ENCODE data around the gene ZDHHC24.
"Not testable (repeated sequence)": the region's sequence is repeated elsewhere in the genome, so short reads cannot be mapped to it uniquely, and the experiment has no call there.

Gene ZDHHC24, protein sequence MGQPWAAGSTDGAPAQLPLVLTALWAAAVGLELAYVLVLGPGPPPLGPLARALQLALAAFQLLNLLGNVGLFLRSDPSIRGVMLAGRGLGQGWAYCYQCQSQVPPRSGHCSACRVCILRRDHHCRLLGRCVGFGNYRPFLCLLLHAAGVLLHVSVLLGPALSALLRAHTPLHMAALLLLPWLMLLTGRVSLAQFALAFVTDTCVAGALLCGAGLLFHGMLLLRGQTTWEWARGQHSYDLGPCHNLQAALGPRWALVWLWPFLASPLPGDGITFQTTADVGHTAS

DNA sequence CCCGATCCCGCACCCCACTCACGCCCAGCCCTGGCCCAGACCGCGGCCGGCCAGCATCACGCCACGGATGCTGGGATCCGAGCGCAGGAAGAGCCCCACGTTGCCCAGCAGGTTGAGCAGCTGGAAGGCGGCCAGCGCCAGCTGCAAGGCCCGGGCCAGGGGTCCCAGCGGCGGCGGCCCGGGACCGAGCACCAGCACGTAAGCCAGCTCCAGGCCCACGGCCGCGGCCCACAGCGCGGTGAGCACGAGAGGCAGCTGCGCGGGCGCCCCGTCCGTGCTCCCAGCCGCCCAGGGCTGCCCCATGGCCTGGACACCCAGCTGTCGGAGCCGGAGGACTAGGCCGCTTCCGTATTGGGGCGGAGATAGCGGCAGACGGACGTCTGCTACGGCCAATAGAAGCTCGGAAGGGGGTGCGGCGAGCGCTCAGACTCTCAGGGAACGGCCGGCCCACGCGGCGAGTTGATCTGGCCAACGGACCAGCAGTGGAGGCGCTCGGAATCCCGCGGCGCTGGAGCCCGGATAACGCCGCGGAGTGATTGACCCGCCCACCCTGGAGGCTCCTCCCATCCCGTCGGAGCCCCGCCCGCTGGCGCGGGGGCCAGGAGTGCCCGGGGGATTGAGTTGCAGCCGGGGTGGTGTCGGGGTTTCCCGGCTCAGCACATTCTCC lies at the start of gene ZDHHC24:
Gene ZDHHC24 (minus strand): TSS at position 348 of the 667 bp plus-strand sequence. CDS start 45 bp downstream, at position 303.
- DNase-seq (ENCODE audit: low read depth in 2 of 2) = peak; percentile 86 to 94

DNA sequence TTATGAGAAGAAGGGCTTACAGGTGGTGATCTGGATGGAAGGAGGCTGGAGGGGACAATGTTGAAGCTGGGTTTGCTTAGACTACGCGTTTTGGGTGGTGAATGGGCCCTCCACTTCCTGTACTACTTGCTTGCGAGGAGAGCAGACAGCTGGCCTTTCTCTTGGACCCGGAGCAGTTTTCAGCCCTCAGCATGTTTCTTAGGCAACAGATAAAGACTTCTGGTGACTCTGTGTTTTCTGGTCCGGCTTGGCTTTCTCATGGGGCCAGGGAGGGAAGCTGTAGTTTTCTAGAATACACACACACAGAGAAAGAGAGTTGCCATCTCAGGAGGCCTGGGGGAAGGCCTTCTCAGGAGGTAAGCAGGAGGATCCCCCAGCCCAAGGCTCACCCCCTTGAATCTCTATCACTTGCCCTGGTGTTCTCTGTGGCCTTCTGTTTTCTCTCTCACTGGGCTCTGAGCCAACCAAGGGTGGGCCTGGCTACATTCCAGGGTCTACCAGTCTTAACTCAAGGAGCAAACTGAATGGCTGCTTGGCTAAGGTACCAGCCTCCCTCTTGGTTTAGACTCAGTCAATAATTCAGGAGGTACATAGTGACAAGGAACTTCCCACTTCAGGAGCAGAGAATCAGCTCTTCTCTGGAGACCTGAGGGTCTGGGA lies 49.5 kb upstream of the ZDHHC24 start:
- DNase-seq (ENCODE audit: low read depth in 2 of 2) = no peak

DNA sequence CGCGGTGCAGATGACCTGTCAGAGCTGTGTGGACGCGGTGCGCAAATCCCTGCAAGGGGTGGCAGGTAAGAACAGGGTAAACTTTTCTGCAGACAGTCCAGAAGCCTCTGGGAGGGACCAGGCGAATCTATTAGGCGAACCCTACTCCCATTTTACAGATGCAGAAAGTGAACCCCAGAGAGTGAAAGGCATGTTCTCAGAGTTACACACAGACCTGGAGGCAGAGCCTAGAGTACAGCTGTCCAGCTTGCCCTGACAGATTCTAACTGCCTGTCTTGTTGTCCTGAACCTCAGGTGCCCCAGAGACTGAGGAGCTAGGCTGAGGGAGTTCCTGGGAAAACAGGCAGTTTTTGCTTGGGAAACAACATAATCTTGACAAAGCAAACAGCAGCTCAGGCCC lies 47.8 kb upstream of the ZDHHC24 start:
- DNase-seq (ENCODE audit: low read depth in 2 of 2) = no peak

DNA sequence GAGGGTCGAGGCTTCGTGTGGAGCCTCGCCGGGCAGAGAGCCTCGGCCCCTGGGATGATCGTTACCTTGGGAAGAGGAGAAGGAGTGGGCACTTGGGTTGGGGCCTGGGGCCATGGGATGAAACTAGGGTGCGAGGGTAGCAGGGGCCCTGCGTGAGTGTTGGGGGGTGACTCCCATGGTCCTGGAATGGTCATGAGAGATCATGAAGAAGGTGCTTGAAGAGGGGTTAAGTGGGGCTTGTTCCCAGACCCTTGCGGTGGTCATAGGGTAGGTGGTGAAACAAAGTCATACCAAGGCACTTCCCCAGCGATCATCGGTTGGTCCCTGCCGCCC lies 47.4 kb upstream of the ZDHHC24 start:
- DNase-seq (ENCODE audit: low read depth in 2 of 2) = no peak

DNA sequence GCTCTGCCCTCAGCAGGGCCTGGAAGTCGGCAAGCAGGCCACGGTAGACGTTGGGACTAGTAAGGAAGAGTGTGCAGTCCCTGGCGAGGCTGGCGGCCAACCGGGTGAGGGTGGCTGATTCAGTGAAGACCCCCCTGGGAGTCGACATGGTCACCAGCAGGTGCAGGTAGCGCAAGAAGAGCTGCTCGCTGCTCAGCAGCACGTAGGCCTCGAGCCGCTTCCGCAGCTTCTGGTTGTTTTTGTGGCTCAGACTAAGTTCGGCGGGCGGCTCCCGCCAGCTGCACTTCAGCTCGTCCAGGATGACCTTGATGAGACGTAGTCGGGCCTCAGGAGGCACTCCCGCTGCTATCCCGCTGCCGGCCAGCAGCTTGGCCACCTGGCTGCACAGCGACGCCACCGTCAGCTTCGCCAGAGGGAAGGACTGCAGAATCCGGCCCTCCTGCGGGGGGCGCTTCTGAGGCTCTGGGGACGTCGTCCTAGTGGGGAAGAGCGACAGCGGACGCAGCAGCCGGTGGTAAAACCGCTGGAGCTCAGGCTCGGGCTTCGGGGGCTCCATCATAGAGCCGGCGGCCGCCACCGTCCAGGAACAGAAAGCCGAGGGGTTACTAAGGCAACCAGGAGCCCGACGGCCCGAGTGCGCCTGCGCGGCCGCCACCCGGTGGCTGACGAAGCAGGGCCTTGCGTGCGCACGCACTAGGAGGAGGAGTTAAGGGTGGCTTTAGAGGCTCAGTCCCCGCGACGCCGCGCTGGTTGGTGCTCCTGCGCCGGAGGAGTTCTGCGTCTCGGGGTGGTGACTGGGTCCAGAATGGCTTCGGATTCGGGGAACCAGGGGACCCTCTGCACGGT lies 46.8 kb upstream of the ZDHHC24 start, which contains the start of the genes CCDC87 and CCS:
Gene CCDC87 (minus strand): TSS at position 607 of the 846 bp plus-strand sequence. CDS start 48 bp downstream, at position 559.
Gene CCS (plus strand): TSS at position 729 of the 846 bp plus-strand sequence. CDS start 77 bp downstream, at position 806.
- peak; percentile 98 to 99 for DNase-seq (ENCODE audit: low read depth in 2 of 2)

DNA sequence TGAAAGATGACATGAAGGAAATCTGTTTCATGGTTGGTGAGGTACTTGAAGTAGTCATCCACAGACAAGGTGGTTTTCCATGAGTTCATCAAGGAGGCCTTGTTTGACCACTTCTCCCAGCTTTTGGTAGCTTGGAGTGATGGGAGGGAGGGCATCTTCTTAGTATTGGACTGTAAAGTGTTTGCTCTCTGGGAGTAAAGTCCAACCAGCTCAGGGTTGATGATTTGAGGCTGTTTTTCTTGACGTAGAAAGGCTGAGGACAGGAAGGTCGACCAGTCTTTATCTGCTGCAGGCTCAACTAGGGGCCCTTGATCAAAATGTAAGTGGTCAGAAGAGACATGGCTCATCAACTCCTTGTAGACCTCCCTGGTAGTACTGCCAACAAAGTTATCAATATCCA lies 45.3 kb upstream of the ZDHHC24 start:
- DNase-seq (ENCODE audit: low read depth in 2 of 2) = no peak

DNA sequence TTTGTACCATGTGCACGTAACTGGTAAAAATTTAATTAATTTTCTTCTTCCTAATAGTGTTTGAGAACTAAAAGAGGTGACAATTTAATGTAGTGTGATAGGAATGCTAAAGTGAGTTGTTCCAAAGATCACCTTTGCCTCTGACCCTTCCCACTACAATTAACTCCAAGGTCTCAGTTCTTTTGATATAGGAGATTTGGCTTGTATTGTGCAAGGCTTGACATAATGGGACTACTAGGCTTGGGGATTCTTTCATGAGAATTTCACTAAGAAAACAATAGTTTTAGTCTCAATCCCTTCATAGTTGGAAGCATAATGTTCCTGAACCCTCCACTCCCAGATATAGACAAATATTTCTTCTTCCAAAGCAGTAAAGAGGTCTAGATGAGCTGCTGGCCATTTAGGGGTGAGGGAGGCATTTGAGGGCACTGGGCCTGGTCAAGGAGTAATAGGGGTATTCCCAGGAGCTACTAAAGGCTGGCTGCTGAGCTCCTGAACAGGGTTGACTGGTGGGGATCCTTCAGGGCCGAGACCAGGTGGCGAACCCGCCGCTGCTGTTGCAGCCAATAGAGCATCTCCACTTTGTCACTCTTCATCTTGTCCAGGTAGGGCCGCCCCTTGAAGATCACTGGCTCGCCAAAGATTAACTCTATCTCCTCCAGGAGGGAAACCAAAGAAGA lies 44.3 kb upstream of the ZDHHC24 start:
- no peak for DNase-seq (ENCODE audit: low read depth in 2 of 2)

DNA sequence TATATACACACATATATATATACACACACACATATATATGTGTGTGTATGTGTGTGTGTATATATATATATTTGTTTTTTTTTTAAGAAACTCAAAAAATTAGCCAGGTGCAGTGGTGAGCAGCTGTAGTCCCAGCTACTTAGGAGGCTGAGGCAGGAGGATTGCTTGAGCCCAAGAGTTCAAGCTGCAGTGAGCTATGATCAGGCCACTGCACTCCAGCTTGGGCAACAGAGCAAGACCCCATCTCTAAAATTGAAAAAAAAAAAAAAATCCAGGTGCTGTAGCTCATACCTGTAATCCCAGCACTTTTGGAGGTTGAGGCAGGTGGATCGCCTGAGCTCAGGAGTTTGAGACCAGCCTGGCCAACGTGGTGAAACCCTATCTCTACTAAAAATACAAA lies 43.5 kb upstream of the ZDHHC24 start:
- DNase-seq (ENCODE audit: low read depth in 2 of 2) = not testable (repeated sequence)

DNA sequence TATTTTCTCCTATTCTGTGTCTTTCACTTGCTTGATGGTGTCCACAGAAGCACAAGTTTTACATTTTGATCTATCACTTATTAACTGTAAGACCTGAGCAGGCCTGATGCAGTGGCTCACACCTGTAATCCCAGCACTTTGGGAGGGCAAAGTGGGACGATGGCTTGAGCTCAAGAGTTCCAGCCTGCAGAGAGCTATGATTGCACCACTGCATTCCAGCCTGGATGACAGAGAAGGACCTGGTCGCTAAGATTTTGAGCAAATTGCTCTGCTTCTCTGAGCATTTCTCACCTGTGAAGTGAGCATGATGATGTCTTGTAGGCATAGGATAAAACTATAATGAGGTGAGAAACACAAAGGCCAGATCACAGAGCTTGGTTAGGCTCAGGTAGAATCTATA lies 40.3 kb upstream of the ZDHHC24 start:
- no peak for DNase-seq (ENCODE audit: low read depth in 2 of 2)

DNA sequence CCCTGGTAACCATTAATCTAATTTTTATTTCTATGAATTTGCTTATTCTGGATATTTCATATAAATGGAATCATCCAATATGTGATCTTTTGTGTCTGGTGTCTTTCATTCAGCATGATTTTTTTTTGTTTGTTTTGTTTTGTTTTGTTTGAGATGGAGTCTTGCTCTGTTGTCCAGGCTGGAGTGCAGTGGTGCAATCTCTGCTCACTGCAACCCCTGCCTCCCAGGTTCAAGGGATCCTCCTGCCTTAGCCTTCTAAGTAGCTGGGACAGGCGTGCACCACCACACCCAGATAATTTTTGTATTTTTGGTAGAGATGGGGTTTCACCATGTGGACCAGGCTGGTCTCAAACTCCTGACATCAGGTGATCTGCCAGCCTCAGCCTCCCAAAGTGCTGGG lies 39.6 kb upstream of the ZDHHC24 start:
- not testable (repeated sequence) for DNase-seq (ENCODE audit: low read depth in 2 of 2)

DNA sequence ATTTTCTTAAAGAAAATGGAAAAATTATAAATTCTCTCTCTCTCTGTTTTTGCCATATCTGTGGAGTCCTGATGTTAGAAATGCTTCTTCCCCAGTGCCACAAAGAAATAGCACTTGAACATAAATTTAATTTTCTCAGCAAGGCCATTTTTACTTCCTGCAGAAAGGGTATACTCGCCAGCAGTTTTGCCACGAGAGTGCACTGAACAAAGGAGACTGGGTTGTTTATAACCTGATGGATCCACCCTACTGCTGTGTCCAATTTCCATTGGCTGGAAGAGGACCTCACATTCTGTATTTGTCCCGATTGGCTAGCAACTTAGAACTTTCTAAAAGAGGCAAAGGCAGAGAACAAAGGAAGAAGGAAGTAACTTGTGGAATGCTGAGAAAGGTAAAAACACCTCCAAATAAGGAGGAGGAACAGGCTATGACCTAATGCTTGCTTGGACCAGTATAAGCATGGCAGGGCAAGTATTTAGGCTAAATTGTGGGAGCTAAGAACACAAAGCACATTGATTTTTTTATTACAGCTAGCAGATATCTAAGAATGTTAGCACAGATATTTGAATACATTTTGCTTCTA lies 36.8 kb upstream of the ZDHHC24 start:
- DNase-seq (ENCODE audit: low read depth in 2 of 2) = not testable (repeated sequence)

DNA sequence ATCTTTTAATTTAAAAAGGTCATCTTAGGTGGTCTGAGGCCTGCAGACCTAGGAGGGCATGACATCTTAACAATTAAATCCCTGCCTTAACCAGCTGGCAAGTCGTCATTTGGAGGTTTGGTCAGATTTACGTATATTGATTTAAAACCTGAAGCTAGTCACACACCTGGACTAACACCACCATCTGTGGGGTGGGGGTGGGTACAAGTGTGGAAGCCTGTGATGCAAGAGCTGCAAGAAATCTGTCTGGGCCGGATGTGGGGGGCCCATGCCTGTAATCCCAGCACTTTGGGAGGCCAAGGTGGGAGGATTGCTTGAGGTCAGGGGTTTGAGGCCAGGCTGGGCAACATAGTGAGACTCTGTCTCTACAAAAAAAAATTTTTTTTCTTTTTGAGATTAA lies 35.4 kb upstream of the ZDHHC24 start:
- DNase-seq (ENCODE audit: low read depth in 2 of 2) = no peak

DNA sequence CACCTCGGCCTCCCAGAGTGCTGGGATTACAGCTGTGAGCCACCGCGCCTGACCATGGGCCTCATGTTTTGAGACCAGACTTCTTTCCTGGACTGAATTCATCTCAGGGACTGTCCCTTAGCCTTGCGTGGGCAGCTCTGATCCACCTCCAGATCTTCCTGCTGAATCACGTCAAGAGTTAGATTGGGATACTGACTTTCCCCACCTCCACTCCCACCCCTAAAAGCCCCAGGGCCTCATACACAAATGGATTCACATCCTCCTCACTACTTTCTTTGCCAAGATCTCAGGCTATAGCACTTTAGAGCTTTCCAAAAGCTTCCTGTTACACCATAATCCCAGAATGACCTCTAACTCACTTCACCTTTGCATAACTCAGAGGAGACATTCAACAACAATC lies 35.0 kb upstream of the ZDHHC24 start:
- no peak for DNase-seq (ENCODE audit: low read depth in 2 of 2)

DNA sequence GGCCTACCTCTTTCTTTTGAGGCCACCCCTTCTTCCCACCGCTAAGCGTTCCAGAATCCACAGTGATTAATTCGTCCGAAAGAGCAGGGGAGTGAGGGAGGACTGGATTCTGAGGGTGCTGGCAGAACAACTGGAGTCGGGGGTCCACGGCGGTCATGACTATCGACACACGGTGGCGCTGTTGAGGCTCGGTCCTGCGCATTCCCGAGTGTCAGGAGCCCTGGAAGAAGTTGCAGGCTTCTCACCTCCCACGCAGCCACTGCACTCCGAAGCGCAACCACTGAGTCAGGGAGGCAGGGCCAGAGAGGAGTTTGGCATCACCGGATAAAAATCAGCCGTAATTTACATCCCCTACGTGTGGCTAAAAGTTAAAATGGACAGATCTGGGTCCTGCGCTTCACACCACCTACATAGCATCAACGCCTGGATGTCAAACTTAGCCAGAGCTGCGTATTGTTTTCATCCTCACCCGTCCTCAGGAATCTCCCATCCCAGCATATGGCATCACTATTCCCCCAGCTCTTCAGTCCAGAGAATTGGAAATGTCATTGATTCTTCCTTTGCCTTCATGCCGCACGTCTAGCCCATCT lies 33.3 kb upstream of the ZDHHC24 start:
- DNase-seq (ENCODE audit: low read depth in 2 of 2) = peak; percentile 79 to 80

DNA sequence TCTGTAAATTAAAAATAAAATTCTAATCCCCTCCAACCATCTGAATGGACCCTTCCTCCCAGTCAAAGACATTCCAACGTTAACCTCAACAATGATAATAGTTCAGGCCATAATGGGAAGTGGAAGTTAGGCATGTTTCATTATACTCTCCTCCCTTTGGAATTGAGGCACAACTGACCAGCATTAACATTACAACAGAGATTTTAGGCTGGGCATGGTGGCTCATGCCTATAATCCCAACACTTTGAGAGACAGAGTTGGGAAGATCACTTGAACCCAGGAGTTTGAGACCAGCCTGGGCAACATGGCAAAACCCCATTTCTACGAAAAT lies 25.0 kb upstream of the ZDHHC24 start:
- DNase-seq (ENCODE audit: low read depth in 2 of 2) = no peak

DNA sequence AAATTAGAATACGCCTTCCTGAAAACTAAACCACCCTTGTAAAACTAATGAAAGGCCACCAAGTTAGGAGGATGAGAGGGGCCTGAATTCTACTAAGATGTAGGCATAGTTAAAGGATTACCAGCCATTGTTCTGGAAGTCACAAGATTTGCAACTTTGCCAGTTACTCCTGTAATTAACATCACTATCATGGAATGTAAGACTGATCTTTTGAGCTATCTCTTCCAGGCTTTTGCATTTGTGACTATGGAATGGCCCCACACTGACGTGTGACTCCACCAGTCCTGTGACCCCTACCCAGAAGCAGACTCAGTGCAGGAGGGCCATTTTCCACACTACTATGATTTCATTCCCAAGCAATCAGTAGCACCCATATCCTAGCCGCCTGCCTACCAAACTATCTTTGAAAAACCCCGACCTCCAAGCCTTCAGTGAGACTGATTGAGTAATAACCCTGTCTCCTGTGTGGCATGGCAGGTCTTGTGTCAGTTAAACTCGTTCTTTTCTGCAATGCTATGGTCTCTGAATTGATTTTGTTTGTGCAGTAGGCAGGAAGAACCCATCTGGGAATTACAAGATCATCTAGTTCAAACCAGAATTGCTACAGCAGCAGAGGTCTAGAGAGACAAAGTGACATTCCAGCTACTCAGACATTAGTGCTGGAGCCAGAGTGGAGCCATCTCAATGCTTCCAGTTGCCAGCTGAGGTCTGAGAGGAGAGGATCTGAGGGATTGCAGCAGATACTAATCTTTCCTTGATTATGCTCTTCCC lies 24.4 kb upstream of the ZDHHC24 start:
- DNase-seq (ENCODE audit: low read depth in 2 of 2) = no peak

DNA sequence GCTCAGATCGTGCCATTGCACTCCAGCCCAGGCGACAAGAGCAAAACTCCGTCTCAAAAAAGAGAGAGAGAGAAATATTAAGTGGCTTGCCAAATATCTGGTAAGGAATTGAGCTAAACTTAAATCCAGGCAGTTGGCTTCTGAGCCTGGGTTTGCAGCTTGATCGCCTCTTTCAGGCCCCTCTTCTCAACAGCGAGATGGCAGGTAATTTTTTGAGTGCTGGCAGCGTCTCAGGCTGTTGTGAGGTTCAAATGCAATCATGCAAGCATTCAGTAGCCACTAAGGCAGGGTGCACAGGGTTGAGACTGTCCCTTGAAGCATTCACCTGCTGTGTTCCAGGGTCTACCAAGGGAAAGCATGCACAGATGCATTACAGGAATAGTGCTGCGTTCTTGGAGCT lies 23.2 kb upstream of the ZDHHC24 start:
- no peak for DNase-seq (ENCODE audit: low read depth in 2 of 2)

DNA sequence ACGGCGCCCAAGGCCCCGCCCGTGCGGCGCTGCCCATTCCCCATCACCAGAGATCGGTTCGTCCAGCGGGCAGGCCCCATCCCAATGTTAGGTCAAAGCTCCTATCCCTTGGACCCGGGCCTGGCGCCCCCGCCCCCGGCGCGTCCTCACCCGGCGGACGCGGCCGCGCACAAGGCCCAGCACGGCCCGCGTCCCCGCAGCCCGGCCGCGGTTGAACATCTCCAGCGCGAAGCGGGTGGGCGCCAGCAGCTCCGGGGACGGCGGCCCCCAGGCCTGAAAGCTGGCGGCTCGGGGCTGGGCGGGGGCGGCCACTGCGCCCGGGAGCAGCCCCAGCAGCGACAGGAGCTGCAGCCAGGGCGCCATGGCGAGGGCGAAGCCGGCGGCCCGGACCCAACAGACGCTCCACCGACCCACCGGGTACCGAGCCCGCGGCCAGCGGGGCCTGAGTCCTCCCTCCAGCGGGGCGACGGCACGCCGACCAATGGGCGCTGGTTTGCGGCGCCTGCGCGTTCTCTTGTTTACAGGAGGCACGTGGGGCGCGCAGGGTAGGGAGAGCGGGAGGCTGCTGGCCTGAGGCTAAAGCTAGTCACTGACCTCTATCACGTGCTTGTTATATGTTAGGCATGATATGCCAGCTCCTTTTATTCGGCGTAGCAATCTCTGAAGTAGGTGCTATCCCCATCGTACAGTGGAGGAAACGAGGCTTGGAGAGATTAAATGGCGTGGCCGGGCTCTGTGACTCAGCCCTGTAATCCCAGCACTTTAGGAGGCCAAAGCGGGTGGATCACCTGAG lies 22.5 kb upstream of the ZDHHC24 start, which contains the start of gene CTSF:
Gene CTSF (minus strand): TSS at position 483 of the 793 bp plus-strand sequence. CDS start 120 bp downstream, at position 363.
- peak; percentile 65 to 66 for DNase-seq (ENCODE audit: low read depth in 2 of 2)

DNA sequence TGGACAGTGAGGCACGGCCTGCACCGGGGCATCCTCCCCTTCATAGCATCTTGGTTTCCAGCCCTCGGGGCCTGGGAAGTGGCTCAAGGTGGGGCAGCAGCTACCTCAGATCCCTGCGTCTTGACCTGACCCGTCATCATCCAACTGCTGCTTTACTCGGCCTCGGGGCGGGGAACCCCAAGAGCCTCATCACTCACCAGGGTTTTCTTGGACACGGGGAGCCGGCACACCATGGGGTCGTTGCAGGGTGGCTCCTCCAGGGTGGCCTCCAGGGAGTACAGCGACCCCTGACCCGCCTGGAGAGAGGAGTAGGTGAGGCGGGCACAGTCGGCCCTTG lies 21.9 kb upstream of the ZDHHC24 start:
- DNase-seq (ENCODE audit: low read depth in 2 of 2) = no peak
